Measurements from ENCODE around the gene CTIF. TPM values are rescaled to one million over a fixed set of nuclear protein-coding genes. Genes with fewer than 3 reads are reported as not detected.

Gene CTIF
- total and polyA plus RNA-seq, 10 donors = 5.2 to 39.2 (median 18.5) TPM

DNA sequence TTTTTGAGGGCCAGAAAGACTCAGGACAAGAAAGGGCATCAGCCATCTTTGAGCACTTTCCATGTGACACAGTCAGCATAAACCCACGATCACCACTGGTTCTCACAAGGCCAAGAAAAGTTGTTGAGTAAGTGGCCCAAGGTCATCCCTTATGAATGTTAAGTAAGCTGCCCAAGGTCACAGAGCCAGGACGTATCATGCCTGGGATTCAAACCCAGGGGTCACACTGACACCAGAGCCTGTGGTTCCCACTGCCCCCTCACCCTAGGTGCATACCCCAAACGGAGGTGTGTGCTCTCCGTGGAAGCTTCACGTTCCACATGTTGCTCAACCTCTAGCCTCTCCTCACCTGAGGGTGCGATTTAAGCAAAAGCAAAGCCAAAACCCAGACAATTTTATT, 2.3 kb upstream of the CTIF start:
- no peak for TF ChIP-seq POLR2AphosphoS5 (IDR thresholded peaks at IDR 0.05)
- TF ChIP-seq POLR2A (IDR thresholded peaks at IDR 0.05) = no peak
- TF ChIP-seq, protein P1, sequence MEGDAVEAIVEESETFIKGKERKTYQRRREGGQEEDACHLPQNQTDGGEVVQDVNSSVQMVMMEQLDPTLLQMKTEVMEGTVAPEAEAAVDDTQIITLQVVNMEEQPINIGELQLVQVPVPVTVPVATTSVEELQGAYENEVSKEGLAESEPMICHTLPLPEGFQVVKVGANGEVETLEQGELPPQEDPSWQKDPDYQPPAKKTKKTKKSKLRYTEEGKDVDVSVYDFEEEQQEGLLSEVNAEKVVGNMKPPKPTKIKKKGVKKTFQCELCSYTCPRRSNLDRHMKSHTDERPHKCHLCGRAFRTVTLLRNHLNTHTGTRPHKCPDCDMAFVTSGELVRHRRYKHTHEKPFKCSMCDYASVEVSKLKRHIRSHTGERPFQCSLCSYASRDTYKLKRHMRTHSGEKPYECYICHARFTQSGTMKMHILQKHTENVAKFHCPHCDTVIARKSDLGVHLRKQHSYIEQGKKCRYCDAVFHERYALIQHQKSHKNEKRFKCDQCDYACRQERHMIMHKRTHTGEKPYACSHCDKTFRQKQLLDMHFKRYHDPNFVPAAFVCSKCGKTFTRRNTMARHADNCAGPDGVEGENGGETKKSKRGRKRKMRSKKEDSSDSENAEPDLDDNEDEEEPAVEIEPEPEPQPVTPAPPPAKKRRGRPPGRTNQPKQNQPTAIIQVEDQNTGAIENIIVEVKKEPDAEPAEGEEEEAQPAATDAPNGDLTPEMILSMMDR (IDR thresholded peaks at IDR 0.05 in 8 of 11, conservative IDR thresholded peaks at IDR 0.05 in 3 of 11) = no peak
- Histone ChIP-seq H3K4me1 (peaks cover 2 to 41% (median 25%) of the 10 kb centered on the region in 6 donors), H3K36me3 (no peaks in the 10 kb centered on the region), H3K9me3 (no peaks in the 10 kb centered on the region), H3K4me3 (no peak overlapping the region), H3K27me3 (replicated peaks in 1 of 7) (peaks cover 0 to 23% (median 0%) of the 10 kb centered on the region in 7 donors), H3K27ac (no peak overlapping the region)
- no peak for DNase-seq
- 81 to 92% (median 87%) methylated on average over 6 of the region's 6 CpGs for WGBS, 5 donors
- intact Hi-C loops (cut with DNase I; ENCODE audit: low total_unique reads) = no loop called here

DNA sequence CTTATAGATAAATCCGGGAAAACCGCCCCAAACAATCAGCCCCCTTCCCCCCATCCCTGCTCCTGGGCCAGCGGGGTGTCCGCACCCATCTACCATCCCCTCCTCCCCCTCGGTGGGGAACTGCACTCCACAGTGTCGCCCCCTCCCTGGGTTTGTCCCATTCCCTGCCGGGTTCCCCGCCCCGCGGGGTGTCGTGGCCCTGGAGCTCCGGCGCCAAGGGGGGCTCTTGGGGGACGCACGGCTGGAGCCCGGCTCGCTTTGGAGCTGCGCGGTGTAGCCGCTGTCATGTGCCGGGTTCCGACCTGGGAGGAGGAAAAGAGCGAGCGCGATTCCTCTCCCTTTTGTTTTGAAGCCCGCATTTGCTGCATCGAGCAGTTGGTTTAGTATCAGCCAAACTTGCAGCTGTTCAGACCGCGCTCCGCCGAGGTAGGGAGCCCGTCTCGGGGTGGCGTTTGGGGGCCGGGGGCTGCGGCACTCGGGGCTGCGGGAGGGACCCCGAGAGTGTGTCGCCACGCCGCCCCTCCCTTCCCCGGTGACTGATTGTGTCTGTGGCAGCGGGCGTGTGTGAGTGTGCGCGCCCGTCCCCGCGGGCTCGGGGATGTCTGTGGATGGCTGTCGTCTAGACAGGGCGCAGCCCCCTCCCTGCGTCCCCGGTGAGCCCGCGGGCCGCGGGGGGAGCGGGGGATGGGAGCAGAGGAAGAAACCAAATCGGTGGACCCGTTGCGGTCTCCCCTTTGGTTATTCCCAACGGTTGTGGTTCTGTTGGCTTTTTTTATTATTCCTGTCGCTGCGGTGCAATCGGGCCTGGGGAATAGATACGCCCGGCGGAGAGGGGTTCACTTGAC, 797 bp downstream of the CTIF start:
- Histone ChIP-seq H3K4me3 (peak overlapping the region; percentile 69 to 96 (median 82)), H3K27ac (peak overlapping the region; percentile 24 to 89 (median 78)), H3K27me3 (replicated peaks in 1 of 7) (peaks cover 0 to 24% (median 0%) of the 10 kb centered on the region in 7 donors), H3K4me1 (peaks cover 4 to 44% (median 29%) of the 10 kb centered on the region in 6 donors), H3K36me3 (no peaks in the 10 kb centered on the region), H3K9me3 (no peaks in the 10 kb centered on the region)
- intact Hi-C loops (cut with DNase I; ENCODE audit: low total_unique reads) = no loop called here
- peak; percentile 87 for DNase-seq
- WGBS, 5 donors = 0 to 2% (median 1%) methylated on average over 30 to 70 of the region's 70 CpGs
- peak in 1 of 3 donors; percentile 33 for TF ChIP-seq POLR2AphosphoS5 (IDR thresholded peaks at IDR 0.05)
- TF ChIP-seq, protein P1 (IDR thresholded peaks at IDR 0.05 in 8 of 11, conservative IDR thresholded peaks at IDR 0.05 in 3 of 11) = no peak
- TF ChIP-seq POLR2A (IDR thresholded peaks at IDR 0.05) = no peak

DNA sequence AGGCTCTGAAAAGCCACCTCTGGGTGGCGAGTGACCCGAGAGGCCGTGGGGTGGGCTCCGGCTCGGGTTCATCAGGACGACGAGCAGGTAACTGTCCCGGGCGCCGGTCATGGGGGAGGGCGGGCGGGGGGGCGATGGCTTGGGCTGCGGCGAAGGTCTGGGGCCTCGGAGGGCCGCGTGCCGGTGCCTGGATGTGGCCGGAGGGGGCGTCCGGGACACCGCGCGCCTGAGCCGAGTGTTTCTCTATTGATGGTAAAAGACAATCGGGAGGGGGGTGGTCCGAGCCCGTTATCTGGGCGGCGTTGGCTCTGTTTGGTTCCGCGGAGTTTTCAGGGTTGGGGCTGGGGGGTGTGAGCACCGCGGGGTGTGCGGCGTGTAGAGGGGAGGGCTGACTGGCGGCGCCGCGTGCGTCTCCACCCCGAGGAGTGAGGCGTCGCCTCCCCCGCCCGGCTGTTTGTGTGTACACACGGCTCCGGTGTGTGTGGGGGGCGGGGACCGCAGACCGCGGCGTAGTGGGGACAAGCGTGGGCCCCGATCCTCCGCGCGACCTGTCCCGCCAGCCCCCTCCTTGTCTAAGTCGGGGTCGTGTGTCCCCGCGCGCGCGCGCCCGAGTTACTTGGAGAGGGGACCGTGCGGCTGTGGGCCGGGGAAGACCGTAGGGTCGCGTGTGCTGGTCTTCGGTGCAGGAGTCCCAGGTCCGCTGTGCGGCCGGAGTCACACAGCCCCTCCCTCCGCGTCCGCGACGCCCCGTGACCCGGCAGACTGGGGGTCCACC, 1.6 kb downstream of the CTIF start:
- Histone ChIP-seq H3K27me3 (replicated peaks in 1 of 7) (peaks cover 0 to 24% (median 0%) of the 10 kb centered on the region in 7 donors), H3K4me3 (peak overlapping the region; percentile 69 to 96 (median 82)), H3K27ac (peak overlapping the region; percentile 53 to 89 (median 82)), H3K9me3 (no peaks in the 10 kb centered on the region), H3K4me1 (peaks cover 4 to 48% (median 31%) of the 10 kb centered on the region in 6 donors), H3K36me3 (no peaks in the 10 kb centered on the region)
- 0 to 4% (median 1%) methylated on average over 25 to 86 of the region's 86 CpGs for WGBS, 5 donors
- intact Hi-C loops (cut with DNase I; ENCODE audit: low total_unique reads) = no loop called here
- TF ChIP-seq POLR2AphosphoS5 (IDR thresholded peaks at IDR 0.05) (no peak), POLR2A (IDR thresholded peaks at IDR 0.05) (no peak)
- TF ChIP-seq, protein P1 (IDR thresholded peaks at IDR 0.05 in 8 of 11, conservative IDR thresholded peaks at IDR 0.05 in 3 of 11) = peak in 2 of 11 experiments; percentile 8 to 14
- peak; percentile 89 for DNase-seq
